Thyroid gland (tissue), 4 donors: ENCODE data around the gene LRRC36. TPM values are rescaled to one million over a fixed set of nuclear protein-coding genes. Genes with fewer than 3 reads are reported as not detected.
A peak's percentile ranks its signal among the peaks of the same experiment; 100 is the strongest.

Source experiments
- DNase-seq, 2 donors: peaks; one replicate each; pipeline ENCODE4 v3.0.0-alpha.2; 2019
- H3K27ac ChIP-seq, 3 donors: fragments of 200-600 bp; sonication (generic); 1 replicate in 2 of 3; 2 replicates in 1 of 3; pipeline ENCODE4 v1.5.1; 2016 to 2019; ENCODE audit warnings: mild to moderate bottlenecking in 1 of 3, moderate library complexity in 1 of 3
- H3K27me3 ChIP-seq: fragments of 200-600 bp; sonication (generic); one replicate; pipeline ENCODE4 v1.5.1; 2019
- H3K36me3 ChIP-seq, 2 donors: fragments of 200-600 bp; sonication (generic); one replicate each; pipeline ENCODE4 v1.5.1; 2016 to 2019
- H3K4me1 ChIP-seq, 2 donors: fragments of 200-600 bp; sonication (generic); one replicate each; pipeline ENCODE4 v1.5.1; 2017 to 2019
- H3K4me3 ChIP-seq, 3 donors: fragments of 200-600 bp; sonication (generic); replicated peaks in 1 of 3; 1 replicate in 2 of 3; 2 replicates in 1 of 3; pipeline ENCODE4 v1.5.1; 2016; ENCODE audit warnings: mild to moderate bottlenecking in 1 of 3
- H3K9me3 ChIP-seq: fragments of 200-600 bp; sonication (generic); one replicate; pipeline ENCODE4 v1.5.1; 2017
- POLR2A ChIP-seq, 2 donors: fragments of 450-650 bp; IDR thresholded peaks; one replicate each; pipeline ENCODE4 v1.6.1; 2017; ENCODE audit warnings: antibody characterized with exemption in 2 of 2, mild to moderate bottlenecking in 2 of 2, moderate library complexity in 1 of 2
- WGBS, 2 donors: methylation state at CpG; one replicate each; pipeline ENCODE4 v1.1.5; 2017; 5-methylcytosine and 5-hydroxymethylcytosine counted together
- intact Hi-C: fragments of 100-400 bp; cut with DNase I; formaldehyde crosslinking; loops from one replicate; pipeline ENCODE4 v1.15.1; 2023
- total RNA-seq, 4 donors: library from RNA; depleted of rRNA; stranded (reverse); fragments of >200 nt; gene quantifications; one replicate each; pipeline ENCODE4 v1.2.3, GENCODE V29; 2016
- TF ChIP-seq, protein P1 (sequence below), 6 experiments: fragments of 200-600 bp in 3 of 6; fragments of 450-650 bp in 3 of 6; sonication (generic) in 3 of 6; IDR thresholded peaks; one replicate each; pipeline ENCODE4 v1.5.1; 2016 to 2019; ENCODE audit warnings: antibody characterized with exemption in 6 of 6, mild to moderate bottlenecking in 2 of 6, inconsistent platforms in 1 of 6, moderate library complexity in 1 of 6

Gene LRRC36
- total RNA-seq, 4 donors from 2014 or later = 0.22 TPM; not detected in 3

DNA sequence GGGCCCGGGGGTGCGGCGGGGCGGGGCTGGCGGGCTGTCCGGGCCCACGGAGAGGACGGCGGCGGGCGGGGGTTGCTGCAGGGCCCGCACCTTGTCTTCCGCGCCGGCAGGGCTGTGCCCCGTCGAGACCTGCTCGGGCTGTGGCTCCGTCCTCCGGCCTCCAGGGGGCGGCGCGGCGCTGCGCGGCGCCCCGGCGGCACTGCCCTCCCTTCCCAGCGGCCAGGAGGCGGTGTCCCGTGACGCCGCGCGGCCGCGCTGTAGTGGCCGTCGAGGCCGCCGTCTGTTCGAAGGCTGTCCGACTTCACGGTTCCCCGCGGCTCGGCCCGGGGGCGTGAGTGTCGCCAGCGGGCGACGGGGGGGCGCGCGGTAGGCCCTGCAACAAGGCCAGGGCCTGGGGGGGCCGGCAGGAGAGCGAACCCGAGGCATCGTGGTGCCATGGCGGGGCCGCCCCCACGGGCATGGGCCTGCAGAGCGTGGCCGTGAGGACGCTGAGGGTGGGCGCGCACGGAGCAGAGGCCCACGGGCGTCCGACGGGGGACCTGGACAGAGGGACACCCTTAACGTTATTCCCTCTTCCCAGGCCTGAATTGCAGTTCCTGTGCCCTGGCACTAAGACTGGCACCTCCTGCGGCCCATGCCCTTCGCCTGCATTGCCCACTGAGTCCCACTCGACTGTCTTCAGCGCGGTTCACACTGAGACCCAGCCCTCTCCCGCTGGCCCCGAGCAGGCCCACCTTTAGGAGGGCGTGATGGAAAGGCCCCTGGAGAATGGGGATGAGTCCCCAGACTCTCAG is 47.1 kb upstream of the LRRC36 start, which contains the start of gene PLEKHG4:
TSS of gene PLEKHG4 (plus strand) at position 237 of the 794 bp plus-strand sequence. CDS start at position 750, 513 bp downstream.
- H3K4me1 ChIP-seq = peaks cover 7 to 23% of the 10 kb centered on the region in 2 donors
- peak within 1 kb of the TSS in 2 of 3 donors; percentile 7 to 45 for H3K27ac ChIP-seq
- no peaks in the 10 kb centered on the region for H3K9me3 ChIP-seq
- DNase-seq = peak; percentile 66 to 71
- intact Hi-C loops = no loop called here
- H3K4me3 ChIP-seq = peak within 1 kb of the TSS in 2 of 3 donors; percentile 42 to 57
- WGBS, 2 donors = 72 to 88% methylated on average over 12 to 20 of the region's 83 CpGs
- no peaks in the 10 kb centered on the region for H3K27me3 ChIP-seq
- H3K36me3 ChIP-seq = no peaks in the 10 kb centered on the region
- TF ChIP-seq POLR2A (IDR thresholded peaks at IDR 0.05) = no peak
- TF ChIP-seq, protein P1, sequence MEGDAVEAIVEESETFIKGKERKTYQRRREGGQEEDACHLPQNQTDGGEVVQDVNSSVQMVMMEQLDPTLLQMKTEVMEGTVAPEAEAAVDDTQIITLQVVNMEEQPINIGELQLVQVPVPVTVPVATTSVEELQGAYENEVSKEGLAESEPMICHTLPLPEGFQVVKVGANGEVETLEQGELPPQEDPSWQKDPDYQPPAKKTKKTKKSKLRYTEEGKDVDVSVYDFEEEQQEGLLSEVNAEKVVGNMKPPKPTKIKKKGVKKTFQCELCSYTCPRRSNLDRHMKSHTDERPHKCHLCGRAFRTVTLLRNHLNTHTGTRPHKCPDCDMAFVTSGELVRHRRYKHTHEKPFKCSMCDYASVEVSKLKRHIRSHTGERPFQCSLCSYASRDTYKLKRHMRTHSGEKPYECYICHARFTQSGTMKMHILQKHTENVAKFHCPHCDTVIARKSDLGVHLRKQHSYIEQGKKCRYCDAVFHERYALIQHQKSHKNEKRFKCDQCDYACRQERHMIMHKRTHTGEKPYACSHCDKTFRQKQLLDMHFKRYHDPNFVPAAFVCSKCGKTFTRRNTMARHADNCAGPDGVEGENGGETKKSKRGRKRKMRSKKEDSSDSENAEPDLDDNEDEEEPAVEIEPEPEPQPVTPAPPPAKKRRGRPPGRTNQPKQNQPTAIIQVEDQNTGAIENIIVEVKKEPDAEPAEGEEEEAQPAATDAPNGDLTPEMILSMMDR (IDR thresholded peaks at IDR 0.05) = peak in 4 of 6 experiments; percentile 57 to 88 (median 82)

DNA sequence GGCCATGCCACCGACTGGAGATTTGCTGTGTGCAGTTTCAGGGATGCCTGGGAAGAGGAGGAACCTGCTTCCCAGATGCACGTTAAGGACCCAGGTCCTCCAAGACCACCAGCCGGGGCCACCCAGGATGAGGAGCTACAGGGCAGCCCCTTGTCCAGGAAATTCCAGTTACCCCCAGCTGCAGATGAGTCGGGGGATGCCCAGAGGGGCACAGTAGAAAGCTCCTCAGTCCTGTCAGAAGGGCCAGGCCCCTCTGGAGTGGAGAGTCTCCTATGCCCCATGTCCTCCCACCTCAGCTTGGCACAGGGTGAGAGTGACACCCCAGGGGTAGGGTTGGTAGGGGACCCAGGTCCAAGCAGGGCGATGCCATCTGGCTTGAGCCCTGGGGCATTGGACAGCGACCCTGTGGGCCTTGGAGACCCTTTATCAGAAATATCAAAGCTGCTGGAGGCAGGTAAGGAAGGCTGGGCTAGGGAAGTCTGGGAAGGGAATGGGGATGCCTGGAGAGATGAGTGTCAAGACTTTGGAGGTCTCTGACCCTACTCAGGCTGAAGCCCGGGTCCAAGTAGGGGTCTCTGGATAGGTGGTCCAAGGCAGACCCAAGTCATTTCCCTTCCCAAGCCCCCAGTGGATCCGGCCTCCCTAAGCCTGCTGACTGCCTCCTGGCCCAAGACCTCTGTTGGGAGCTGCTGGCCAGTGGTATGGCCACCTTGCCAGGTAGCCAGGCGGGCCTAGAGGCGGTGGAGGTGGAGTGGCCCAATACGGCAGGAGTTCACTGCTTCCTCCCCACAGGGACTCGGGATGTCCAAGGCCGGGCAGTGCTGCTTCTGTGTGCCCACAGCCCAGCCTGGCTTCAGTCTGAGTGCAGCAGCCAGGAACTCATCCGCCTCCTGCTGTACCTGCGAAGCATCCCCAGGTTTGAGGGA is 46.3 kb upstream of the LRRC36 start:
- H3K9me3 ChIP-seq = no peaks in the 10 kb centered on the region
- no peak overlapping the region for H3K4me3 ChIP-seq
- intact Hi-C loops = no loop called here
- H3K27me3 ChIP-seq = no peaks in the 10 kb centered on the region
- no peak for TF ChIP-seq POLR2A (IDR thresholded peaks at IDR 0.05)
- TF ChIP-seq, protein P1 (IDR thresholded peaks at IDR 0.05) = no peak
- no peak for DNase-seq
- no peaks in the 10 kb centered on the region for H3K36me3 ChIP-seq
- 93% methylated on average over 12 to 13 of the region's 15 CpGs for WGBS, 2 donors
- H3K4me1 ChIP-seq = peaks cover 11 to 30% of the 10 kb centered on the region in 2 donors
- H3K27ac ChIP-seq = no peak overlapping the region

DNA sequence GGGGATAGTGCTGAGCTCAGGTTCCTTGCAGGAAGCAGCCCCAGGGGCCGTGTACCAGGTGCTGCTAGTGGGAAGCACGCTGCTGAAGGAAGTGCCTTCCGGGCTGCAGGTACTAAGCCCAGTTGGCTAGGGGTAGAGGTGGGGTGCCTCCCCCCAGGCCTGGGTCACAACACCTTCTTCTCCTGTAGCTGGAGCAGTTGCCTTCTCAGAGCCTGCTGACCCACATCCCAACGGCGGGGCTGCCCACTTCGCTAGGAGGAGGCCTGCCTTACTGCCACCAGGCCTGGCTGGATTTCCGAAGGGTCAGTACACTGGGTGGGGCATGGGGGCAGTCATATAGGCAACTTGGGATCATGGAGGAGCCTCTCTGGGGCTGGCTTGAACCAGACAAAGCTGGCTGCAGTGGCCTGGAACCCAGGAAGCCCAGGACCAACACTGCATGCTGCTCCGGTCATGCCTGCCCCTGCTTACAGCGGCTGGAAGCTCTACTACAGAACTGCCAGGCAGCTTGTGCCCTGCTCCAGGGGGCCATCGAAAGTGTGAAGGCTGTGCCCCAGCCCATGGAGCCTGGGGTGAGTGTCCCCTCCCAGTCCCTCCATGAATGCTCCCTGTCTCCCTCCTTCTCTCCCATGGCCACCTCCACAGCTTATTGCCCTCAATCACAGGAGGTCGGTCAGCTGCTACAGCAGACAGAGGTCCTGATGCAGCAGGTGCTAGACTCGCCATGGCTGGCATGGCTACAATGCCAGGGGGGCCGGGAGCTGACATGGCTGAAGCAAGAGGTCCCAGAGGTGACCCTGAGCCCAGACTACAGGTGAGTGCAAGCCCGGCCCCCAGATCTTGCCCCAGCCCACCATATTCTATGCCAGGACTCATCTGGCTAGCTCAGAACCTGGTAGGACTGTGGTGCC is 44.8 kb upstream of the LRRC36 start:
- peaks cover 11 to 30% of the 10 kb centered on the region in 2 donors for H3K4me1 ChIP-seq
- H3K27ac ChIP-seq = no peak overlapping the region
- WGBS, 2 donors = 91 to 94% methylated on average over 6 to 8 of the region's 14 CpGs
- intact Hi-C loops = no loop called here
- H3K36me3 ChIP-seq = no peaks in the 10 kb centered on the region
- TF ChIP-seq POLR2A (IDR thresholded peaks at IDR 0.05) = no peak
- TF ChIP-seq, protein P1 (IDR thresholded peaks at IDR 0.05) = no peak
- no peak for DNase-seq
- H3K27me3 ChIP-seq = no peaks in the 10 kb centered on the region
- no peaks in the 10 kb centered on the region for H3K9me3 ChIP-seq
- no peak overlapping the region for H3K4me3 ChIP-seq

GRCh38 chr16:67282447-67282805 is 44.2 kb upstream of the LRRC36 start:
- Histone ChIP-seq H3K4me3 (no peak overlapping the region), H3K9me3 (no peaks in the 10 kb centered on the region), H3K27me3 (no peaks in the 10 kb centered on the region), H3K4me1 (peaks cover 11 to 30% of the 10 kb centered on the region in 2 donors), H3K27ac (no peak overlapping the region), H3K36me3 (no peaks in the 10 kb centered on the region)
- intact Hi-C loops = no loop called here
- TF ChIP-seq POLR2A (IDR thresholded peaks at IDR 0.05) = no peak
- TF ChIP-seq, protein P1 (IDR thresholded peaks at IDR 0.05) = no peak
- DNase-seq = no peak
- WGBS, 2 donors = 93 to 94% methylated on average over 10 of the region's 10 CpGs
